Measurements from ENCODE around the gene FNIP2. TPM values are rescaled to one million over a fixed set of nuclear protein-coding genes. Genes with fewer than 3 reads are reported as not detected.

The FNIP2 gene
- total and polyA plus RNA-seq, 11 donors, result 14.5 to 87.4 (median 40.9) TPM

GRCh38 chr4:158903079-158903456, 134.2 kb downstream of the FNIP2 start:
- H3K36me3 ChIP-seq, result peaks cover 0 to 67% (median 21%) of the 10 kb centered on the region in 9 donors
- ATAC-seq, result peak in 2 of 4 donors; percentile 27 to 38

GRCh38 chr4:158903472-158904043, 134.7 kb downstream of the FNIP2 start:
- Histone ChIP-seq H3K4me3 (no peak overlapping the region), H3K27me3 (no peaks in the 10 kb centered on the region), H3K27ac (no peak overlapping the region), H3K4me1 (peaks cover 0 to 30% (median 12%) of the 10 kb centered on the region in 12 donors), H3K36me3 (peaks cover 0 to 65% (median 21%) of the 10 kb centered on the region in 9 donors), H3K9me3 (no peaks in the 10 kb centered on the region)
- WGBS, 4 donors, result 75 to 82% (median 79%) methylated on average over 3 of the region's 3 CpGs
- intact Hi-C loops (cut with DNase I), result no loop called here
- DNase-seq (no peak), ATAC-seq (peak in 3 of 4 donors; percentile 44 to 73 (median 60))
- TF ChIP-seq CTCF (IDR thresholded peaks at IDR 0.05) (no peak), POLR2A (IDR thresholded peaks at IDR 0.05) (no peak)

More at GRCh38 chr4:158903079-158903456, 134.2 kb downstream of the FNIP2 start:
- Histone ChIP-seq H3K27ac (no peak overlapping the region), H3K4me1 (peaks cover 0 to 30% (median 13%) of the 10 kb centered on the region in 12 donors), H3K27me3 (no peaks in the 10 kb centered on the region), H3K4me3 (no peak overlapping the region), H3K9me3 (peaks cover 0 to 2% (median 0%) of the 10 kb centered on the region in 12 donors)
- TF ChIP-seq CTCF (IDR thresholded peaks at IDR 0.05), result no peak
- no peak for TF ChIP-seq POLR2A (IDR thresholded peaks at IDR 0.05)
- WGBS, 4 donors, result 92 to 94% (median 93%) methylated on average over 7 of the region's 7 CpGs
- DNase-seq, result no peak
- intact Hi-C loops (cut with DNase I), result no loop called here

GRCh38 chr4:158904815-158905214, 136.0 kb downstream of the FNIP2 start:
- no peaks in the 10 kb centered on the region for H3K9me3 ChIP-seq
- H3K4me1 ChIP-seq, result peaks cover 0 to 21% (median 2%) of the 10 kb centered on the region in 12 donors
- DNase-seq (no peak), ATAC-seq (no peak)
- H3K27ac ChIP-seq, result no peak overlapping the region
- intact Hi-C loops (cut with DNase I), result no loop called here
- WGBS, 4 donors, result 88 to 100% (median 98%) methylated on average over 1 of the region's 1 CpG
- TF ChIP-seq CTCF (IDR thresholded peaks at IDR 0.05), result no peak
- no peak for TF ChIP-seq POLR2A (IDR thresholded peaks at IDR 0.05)
- H3K4me3 ChIP-seq, result no peak overlapping the region
- peaks cover 0 to 65% (median 21%) of the 10 kb centered on the region in 9 donors for H3K36me3 ChIP-seq
- H3K27me3 ChIP-seq, result no peaks in the 10 kb centered on the region

GRCh38 chr4:158906073-158906472, 137.2 kb downstream of the FNIP2 start:
- H3K36me3 ChIP-seq, result peaks cover 0 to 60% (median 21%) of the 10 kb centered on the region in 9 donors
- no peak for DNase-seq
- H3K4me1 ChIP-seq, result peaks cover 0 to 21% (median 2%) of the 10 kb centered on the region in 12 donors
- no peak overlapping the region for H3K27ac ChIP-seq
- TF ChIP-seq POLR2A (IDR thresholded peaks at IDR 0.05), result no peak
- no peak for TF ChIP-seq CTCF (IDR thresholded peaks at IDR 0.05)
- 74 to 81% (median 77%) methylated on average over 3 of the region's 3 CpGs for WGBS, 4 donors
- intact Hi-C loops (cut with DNase I), result no loop called here
- no peak for ATAC-seq
- H3K9me3 ChIP-seq, result no peaks in the 10 kb centered on the region
- no peak overlapping the region for H3K4me3 ChIP-seq
- no peaks in the 10 kb centered on the region for H3K27me3 ChIP-seq

All from heart left ventricle (tissue), 16 donors.